Mammary epithelial cell (primary cell): ENCODE data around the gene IFI27L1.

Experiments
- CTCF ChIP-seq, 2 donors: IDR thresholded peaks in 1 of 2; conservative IDR thresholded peaks in 1 of 2; 2 replicates each; pipeline ENCODE4 v1.5.1; 2011 to 2012; ENCODE audit warnings: inconsistent platforms in 2 of 2, low read length in 2 of 2, mild to moderate bottlenecking in 2 of 2, control low read depth in 1 of 2, low read depth in 1 of 2; ENCODE audit not compliant: insufficient read depth in 1 of 2; ENCODE audit errors: extremely low read depth in 1 of 2
- EZH2 ChIP-seq: IDR thresholded peaks from 2 replicates; pipeline ENCODE4 v1.6.1; 2012; ENCODE audit warnings: low read length, inconsistent platforms, borderline replicate concordance

- TF ChIP-seq EZH2 (no peak), CTCF (conservative IDR thresholded peaks at IDR 0.05 in 1 of 2, IDR thresholded peaks at IDR 0.05 in 1 of 2; ENCODE audit: extremely low read depth in 1 of 2, insufficient read depth in 1 of 2, low read depth in 1 of 2, low read length in 2 of 2) (no peak)
Observed at GRCh38 chr14:94112513-94113063, 31.5 kb downstream of the IFI27L1 start.
